WTC11 (cell line): ENCODE measurements around the gene CLIC5. TPM values are rescaled to one million over a fixed set of nuclear protein-coding genes. Genes with fewer than 3 reads are reported as not detected.

Source experiments
- ATAC-seq: fragments of 200-7000 bp; cut with Tn5 transposase; 2 replicates; pipeline ENCODE4 v1.10.0; 2021; ENCODE audit warnings: mild to moderate bottlenecking, moderate library complexity
- CTCF ChIA-PET: fragments of 300-600 bp; sonication (Branson Sonifier 250); formaldehyde crosslinking; loops from one replicate; lab custom pipeline; 2021; ENCODE audit warnings: antibody characterized with exemption; lab: Charles Lee
- POLR2A ChIA-PET: fragments of 350-600 bp; sonication (Branson Sonifier 250); formaldehyde crosslinking; loops from one replicate; lab custom pipeline; 2021; ENCODE audit warnings: antibody characterized with exemption; lab: Charles Lee
- DNase-seq: peaks from one replicate; pipeline ENCODE4 v3.0.0; 2021; ENCODE audit warnings: low spot score
- H3K27ac Mint-ChIP-seq: 2 replicates; pipeline ENCODE4 v1.8.0; 2021; ENCODE audit warnings: mixed read lengths
- H3K27me3 Mint-ChIP-seq: 2 replicates; pipeline ENCODE4 v1.8.0; 2021; ENCODE audit warnings: low read depth, mild to moderate bottlenecking, moderate library complexity, mixed read lengths
- H3K36me3 Mint-ChIP-seq: 2 replicates; pipeline ENCODE4 v1.8.0; 2021; ENCODE audit warnings: mixed read lengths
- H3K4me1 Mint-ChIP-seq: 2 replicates; pipeline ENCODE4 v1.8.0; 2022; ENCODE audit warnings: mixed read lengths
- H3K4me3 Mint-ChIP-seq: 2 replicates; pipeline ENCODE4 v1.8.0; 2021; ENCODE audit warnings: mild to moderate bottlenecking, moderate library complexity, mixed read lengths
- H3K9me3 Mint-ChIP-seq: 2 replicates; pipeline ENCODE4 v1.8.0; 2021; ENCODE audit warnings: mixed read lengths
- CBFB ChIP-seq: sonication (generic); formaldehyde crosslinking; IDR thresholded peaks from 2 replicates; pipeline ENCODE4 v1.8.1; 2022; ENCODE audit warnings: mild to moderate bottlenecking, low read depth, missing genetic modification reagents
- ELF4 ChIP-seq: sonication (generic); formaldehyde crosslinking; IDR thresholded peaks from 2 replicates; pipeline ENCODE4 v1.8.1; 2022; ENCODE audit warnings: low read depth, mild to moderate bottlenecking, moderate library complexity, missing genetic modification reagents
- GRHL2 ChIP-seq: fragments of 250-450 bp; sonication (Bioruptor Pico); IDR thresholded peaks from 2 replicates; pipeline ENCODE4 v1.8.0; 2022; ENCODE audit warnings: mild to moderate bottlenecking, moderate library complexity; ENCODE audit not compliant: insufficient replicate concordance, severe bottlenecking
- JUN ChIP-seq: sonication (generic); formaldehyde crosslinking; IDR thresholded peaks from 2 replicates; pipeline ENCODE4 v1.8.0; 2023; ENCODE audit warnings: mild to moderate bottlenecking, missing genetic modification reagents
- NR3C1 ChIP-seq: sonication (generic); formaldehyde crosslinking; conservative IDR thresholded peaks from 2 replicates; pipeline ENCODE4 v1.8.1; 2023; ENCODE audit warnings: low read depth, mild to moderate bottlenecking, missing genetic modification reagents
- ZBTB21 ChIP-seq: sonication (generic); formaldehyde crosslinking; IDR thresholded peaks from 2 replicates; pipeline ENCODE4 v1.8.1; 2023; ENCODE audit warnings: mild to moderate bottlenecking, missing genetic modification reagents, borderline replicate concordance
- ZNF138 ChIP-seq: sonication (generic); formaldehyde crosslinking; conservative IDR thresholded peaks from 2 replicates; pipeline ENCODE4 v1.8.1; 2022; ENCODE audit warnings: mild to moderate bottlenecking, moderate library complexity, missing genetic modification reagents
- ZNF219 ChIP-seq: sonication (generic); formaldehyde crosslinking; IDR thresholded peaks from 2 replicates; pipeline ENCODE4 v1.8.0; 2023; ENCODE audit warnings: missing genetic modification reagents, mild to moderate bottlenecking, borderline replicate concordance
- ZNF671 ChIP-seq: fragments of 250-450 bp; sonication (Bioruptor Pico); IDR thresholded peaks from 2 replicates; pipeline ENCODE4 v1.8.0; 2021; ENCODE audit warnings: mild to moderate bottlenecking
- total RNA-seq: library from RNA; stranded (reverse); gene quantifications from 3 replicates; pipeline ENCODE4 v1.2.3, GENCODE V29; 2021
- TF ChIP-seq, protein P1 (sequence below): sonication (generic); formaldehyde crosslinking; IDR thresholded peaks from 2 replicates; pipeline ENCODE4 v1.8.0; 2023; ENCODE audit warnings: missing genetic modification reagents, mild to moderate bottlenecking, borderline replicate concordance
- TF ChIP-seq, protein P2 (sequence below): sonication (generic); formaldehyde crosslinking; IDR thresholded peaks from 2 replicates; pipeline ENCODE4 v1.8.1; 2023; ENCODE audit warnings: mild to moderate bottlenecking, missing genetic modification reagents, moderate library complexity
- TF ChIP-seq, protein P3 (sequence below): sonication (generic); formaldehyde crosslinking; conservative IDR thresholded peaks from 2 replicates; pipeline ENCODE4 v1.8.1; 2023; ENCODE audit warnings: mild to moderate bottlenecking, low read depth, missing genetic modification reagents, moderate library complexity
- TF ChIP-seq, protein P4 (sequence below): fragments of 250-450 bp; sonication (Bioruptor Pico); IDR thresholded peaks from 2 replicates; pipeline ENCODE4 v1.9.0; 2021; ENCODE audit warnings: moderate library complexity, mild to moderate bottlenecking, inconsistent platforms, borderline replicate concordance
- TF ChIP-seq, protein P5 (sequence below): sonication (generic); formaldehyde crosslinking; IDR thresholded peaks from 2 replicates; pipeline ENCODE4 v1.8.1; 2023; ENCODE audit warnings: mild to moderate bottlenecking, missing genetic modification reagents
- TF ChIP-seq, protein P6 (sequence below): sonication (generic); formaldehyde crosslinking; conservative IDR thresholded peaks from 2 replicates; pipeline ENCODE4 v1.8.1; 2022; ENCODE audit warnings: mild to moderate bottlenecking, missing genetic modification reagents

Gene CLIC5
- total RNA-seq, 1 experiment from 2014 or later, result 0.22 TPM

DNA sequence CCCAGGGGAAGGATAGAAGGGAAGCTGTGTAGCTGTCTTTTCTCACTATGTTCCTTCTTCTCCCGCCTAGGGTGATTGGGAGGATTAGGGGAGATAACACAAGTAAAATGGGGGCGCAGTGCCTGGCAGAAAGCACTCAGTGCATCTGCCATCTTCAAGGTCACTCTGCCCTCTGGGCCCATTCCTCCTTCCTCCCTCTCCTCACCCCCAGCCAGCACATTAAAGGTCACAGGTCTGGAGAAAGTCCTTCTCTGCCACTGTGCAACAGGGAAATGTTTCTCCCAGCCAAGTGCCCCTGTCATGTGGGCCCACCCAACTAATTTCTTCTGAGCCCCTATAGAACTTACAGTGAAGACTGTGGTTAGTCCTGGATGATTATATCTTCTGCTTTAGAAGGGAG is 45.8 kb downstream of the CLIC5 start (continued):
- TF ChIP-seq, protein P1, sequence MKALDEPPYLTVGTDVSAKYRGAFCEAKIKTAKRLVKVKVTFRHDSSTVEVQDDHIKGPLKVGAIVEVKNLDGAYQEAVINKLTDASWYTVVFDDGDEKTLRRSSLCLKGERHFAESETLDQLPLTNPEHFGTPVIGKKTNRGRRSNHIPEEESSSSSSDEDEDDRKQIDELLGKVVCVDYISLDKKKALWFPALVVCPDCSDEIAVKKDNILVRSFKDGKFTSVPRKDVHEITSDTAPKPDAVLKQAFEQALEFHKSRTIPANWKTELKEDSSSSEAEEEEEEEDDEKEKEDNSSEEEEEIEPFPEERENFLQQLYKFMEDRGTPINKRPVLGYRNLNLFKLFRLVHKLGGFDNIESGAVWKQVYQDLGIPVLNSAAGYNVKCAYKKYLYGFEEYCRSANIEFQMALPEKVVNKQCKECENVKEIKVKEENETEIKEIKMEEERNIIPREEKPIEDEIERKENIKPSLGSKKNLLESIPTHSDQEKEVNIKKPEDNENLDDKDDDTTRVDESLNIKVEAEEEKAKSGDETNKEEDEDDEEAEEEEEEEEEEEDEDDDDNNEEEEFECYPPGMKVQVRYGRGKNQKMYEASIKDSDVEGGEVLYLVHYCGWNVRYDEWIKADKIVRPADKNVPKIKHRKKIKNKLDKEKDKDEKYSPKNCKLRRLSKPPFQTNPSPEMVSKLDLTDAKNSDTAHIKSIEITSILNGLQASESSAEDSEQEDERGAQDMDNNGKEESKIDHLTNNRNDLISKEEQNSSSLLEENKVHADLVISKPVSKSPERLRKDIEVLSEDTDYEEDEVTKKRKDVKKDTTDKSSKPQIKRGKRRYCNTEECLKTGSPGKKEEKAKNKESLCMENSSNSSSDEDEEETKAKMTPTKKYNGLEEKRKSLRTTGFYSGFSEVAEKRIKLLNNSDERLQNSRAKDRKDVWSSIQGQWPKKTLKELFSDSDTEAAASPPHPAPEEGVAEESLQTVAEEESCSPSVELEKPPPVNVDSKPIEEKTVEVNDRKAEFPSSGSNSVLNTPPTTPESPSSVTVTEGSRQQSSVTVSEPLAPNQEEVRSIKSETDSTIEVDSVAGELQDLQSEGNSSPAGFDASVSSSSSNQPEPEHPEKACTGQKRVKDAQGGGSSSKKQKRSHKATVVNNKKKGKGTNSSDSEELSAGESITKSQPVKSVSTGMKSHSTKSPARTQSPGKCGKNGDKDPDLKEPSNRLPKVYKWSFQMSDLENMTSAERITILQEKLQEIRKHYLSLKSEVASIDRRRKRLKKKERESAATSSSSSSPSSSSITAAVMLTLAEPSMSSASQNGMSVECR (CRISPR knock-in tag), result no peak
- TF ChIP-seq JUN (CRISPR knock-in tag) (no peak), GRHL2 (no peak), ZBTB21 (CRISPR knock-in tag) (no peak), CBFB (no peak), ZNF219 (CRISPR knock-in tag) (no peak), ELF4 (CRISPR knock-in tag) (no peak), ZNF671 (CRISPR knock-in tag) (no peak)
- TF ChIP-seq, protein P2, sequence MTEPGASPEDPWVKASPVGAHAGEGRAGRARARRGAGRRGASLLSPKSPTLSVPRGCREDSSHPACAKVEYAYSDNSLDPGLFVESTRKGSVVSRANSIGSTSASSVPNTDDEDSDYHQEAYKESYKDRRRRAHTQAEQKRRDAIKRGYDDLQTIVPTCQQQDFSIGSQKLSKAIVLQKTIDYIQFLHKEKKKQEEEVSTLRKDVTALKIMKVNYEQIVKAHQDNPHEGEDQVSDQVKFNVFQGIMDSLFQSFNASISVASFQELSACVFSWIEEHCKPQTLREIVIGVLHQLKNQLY, result no peak
- TF ChIP-seq, protein P3, sequence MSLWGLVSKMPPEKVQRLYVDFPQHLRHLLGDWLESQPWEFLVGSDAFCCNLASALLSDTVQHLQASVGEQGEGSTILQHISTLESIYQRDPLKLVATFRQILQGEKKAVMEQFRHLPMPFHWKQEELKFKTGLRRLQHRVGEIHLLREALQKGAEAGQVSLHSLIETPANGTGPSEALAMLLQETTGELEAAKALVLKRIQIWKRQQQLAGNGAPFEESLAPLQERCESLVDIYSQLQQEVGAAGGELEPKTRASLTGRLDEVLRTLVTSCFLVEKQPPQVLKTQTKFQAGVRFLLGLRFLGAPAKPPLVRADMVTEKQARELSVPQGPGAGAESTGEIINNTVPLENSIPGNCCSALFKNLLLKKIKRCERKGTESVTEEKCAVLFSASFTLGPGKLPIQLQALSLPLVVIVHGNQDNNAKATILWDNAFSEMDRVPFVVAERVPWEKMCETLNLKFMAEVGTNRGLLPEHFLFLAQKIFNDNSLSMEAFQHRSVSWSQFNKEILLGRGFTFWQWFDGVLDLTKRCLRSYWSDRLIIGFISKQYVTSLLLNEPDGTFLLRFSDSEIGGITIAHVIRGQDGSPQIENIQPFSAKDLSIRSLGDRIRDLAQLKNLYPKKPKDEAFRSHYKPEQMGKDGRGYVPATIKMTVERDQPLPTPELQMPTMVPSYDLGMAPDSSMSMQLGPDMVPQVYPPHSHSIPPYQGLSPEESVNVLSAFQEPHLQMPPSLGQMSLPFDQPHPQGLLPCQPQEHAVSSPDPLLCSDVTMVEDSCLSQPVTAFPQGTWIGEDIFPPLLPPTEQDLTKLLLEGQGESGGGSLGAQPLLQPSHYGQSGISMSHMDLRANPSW (CRISPR knock-in tag), result no peak
- TF ChIP-seq, protein P4, sequence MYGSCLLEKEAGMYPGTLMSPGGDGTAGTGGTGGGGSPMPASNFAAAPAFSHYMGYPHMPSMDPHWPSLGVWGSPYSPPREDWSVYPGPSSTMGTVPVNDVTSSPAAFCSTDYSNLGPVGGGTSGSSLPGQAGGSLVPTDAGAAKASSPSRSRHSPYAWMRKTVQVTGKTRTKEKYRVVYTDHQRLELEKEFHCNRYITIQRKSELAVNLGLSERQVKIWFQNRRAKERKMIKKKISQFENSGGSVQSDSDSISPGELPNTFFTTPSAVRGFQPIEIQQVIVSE, result no peak
- TF ChIP-seq, protein P5, sequence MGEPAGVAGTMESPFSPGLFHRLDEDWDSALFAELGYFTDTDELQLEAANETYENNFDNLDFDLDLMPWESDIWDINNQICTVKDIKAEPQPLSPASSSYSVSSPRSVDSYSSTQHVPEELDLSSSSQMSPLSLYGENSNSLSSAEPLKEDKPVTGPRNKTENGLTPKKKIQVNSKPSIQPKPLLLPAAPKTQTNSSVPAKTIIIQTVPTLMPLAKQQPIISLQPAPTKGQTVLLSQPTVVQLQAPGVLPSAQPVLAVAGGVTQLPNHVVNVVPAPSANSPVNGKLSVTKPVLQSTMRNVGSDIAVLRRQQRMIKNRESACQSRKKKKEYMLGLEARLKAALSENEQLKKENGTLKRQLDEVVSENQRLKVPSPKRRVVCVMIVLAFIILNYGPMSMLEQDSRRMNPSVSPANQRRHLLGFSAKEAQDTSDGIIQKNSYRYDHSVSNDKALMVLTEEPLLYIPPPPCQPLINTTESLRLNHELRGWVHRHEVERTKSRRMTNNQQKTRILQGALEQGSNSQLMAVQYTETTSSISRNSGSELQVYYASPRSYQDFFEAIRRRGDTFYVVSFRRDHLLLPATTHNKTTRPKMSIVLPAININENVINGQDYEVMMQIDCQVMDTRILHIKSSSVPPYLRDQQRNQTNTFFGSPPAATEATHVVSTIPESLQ (CRISPR knock-in tag), result no peak
- TF ChIP-seq, protein P6, sequence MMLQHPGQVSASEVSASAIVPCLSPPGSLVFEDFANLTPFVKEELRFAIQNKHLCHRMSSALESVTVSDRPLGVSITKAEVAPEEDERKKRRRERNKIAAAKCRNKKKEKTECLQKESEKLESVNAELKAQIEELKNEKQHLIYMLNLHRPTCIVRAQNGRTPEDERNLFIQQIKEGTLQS (CRISPR knock-in tag), result no peak

DNA sequence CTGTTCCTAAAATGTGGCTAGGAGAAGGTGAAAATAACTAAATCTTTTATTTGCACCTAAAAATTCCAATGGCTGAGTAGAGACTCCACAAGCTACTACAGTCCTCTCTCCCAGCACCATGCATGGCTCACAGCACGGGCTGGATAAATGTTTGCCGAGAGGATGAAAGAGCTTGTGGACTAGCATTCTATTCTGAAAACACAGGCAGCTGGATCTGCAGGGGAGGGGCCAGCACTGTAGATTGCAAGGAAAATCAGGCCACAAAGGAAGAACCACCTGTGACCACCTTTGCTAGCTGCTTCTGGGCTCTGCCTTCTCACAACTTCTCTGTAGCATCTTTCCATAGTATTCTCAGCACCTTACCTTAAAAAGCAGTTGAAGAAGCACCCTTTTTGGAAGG is 46.6 kb downstream of the CLIC5 start:
- H3K27me3 Mint-ChIP-seq, result no peaks in the 10 kb centered on the region; the same call in none of the 2 replicates
- peak; percentile 52 for ATAC-seq
- ChIA-PET POLR2A (no interaction called here), CTCF (no interaction called here)
- no peak overlapping the region for H3K27ac Mint-ChIP-seq
- peaks cover 20% of the 10 kb centered on the region for H3K4me1 Mint-ChIP-seq
- no peak for DNase-seq
- H3K36me3 Mint-ChIP-seq, result no peaks in the 10 kb centered on the region
- TF ChIP-seq, protein P6 (CRISPR knock-in tag), result no peak
- TF ChIP-seq, protein P5 (CRISPR knock-in tag), result no peak
- TF ChIP-seq ZNF138, result no peak
- no peak for TF ChIP-seq NR3C1
- TF ChIP-seq, all 79 proteins: peak for 0
- Mint-ChIP-seq H3K4me3 (no peak overlapping the region), H3K9me3 (peaks cover 16% of the 10 kb centered on the region)
